ENCODE data around the gene GPR17.

Gene GPR17

GRCh38 chr2:127614731-127615130 lies 31.2 kb upstream of the GPR17 start:
- no peak for DNase-seq (ENCODE audit: low read depth)

- no peak for DNase-seq (ENCODE audit: low read depth)
Measured at GRCh38 chr2:127615511-127616166, 30.3 kb upstream of the GPR17 start.

DNA sequence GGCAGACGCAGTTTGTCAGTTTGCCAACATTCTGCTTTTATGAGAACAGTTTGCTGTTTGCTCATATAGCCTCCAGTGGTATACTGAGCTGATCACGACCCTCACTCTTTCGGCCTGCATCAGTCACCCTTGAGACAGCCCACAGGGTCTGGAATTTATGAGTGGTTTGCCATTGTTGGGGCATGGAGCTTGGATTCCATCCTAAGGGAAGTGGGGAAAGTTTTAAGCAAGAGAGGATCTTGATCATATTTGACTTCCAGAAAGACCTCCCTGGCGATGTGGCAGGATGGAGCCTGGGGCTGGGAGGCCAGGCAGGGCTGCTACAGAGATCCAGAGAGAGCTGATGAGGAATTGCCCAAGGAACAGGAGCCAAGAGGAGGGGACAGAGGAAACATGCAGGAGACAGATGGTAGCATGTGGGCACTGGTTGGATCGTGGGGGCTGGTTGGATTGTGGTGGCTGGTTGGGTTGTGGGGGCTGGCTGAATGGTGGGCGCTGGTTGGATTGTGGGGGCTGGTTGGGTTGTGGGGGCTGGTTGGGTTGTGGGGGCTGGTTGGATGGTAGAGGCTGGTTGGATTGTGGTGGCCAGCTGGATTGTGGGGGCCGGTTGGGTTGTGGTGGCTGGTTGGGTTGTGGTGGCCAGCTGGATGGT lies 27.3 kb upstream of the GPR17 start:
- DNase-seq (ENCODE audit: low read depth) = no peak

DNA sequence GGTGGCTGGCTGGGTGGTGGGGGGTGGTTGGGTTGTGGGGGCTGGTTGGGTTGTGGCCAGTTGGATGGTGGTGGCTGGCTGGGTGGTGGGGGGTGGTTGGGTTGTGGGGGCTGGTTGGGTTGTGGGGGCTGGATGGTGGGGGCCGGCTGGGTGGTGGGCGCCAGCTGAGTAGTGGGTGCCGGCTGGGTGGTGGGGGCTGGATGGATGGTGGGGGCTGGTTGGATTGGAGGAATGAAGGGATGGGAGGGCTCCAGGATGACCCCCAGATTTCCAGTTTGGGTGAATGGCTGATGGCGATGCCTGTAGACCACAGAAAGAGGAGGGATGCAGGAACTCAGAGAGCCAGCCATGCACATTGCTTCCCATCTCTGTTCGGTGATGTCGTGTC lies 26.8 kb upstream of the GPR17 start:
- DNase-seq (ENCODE audit: low read depth) = no peak

DNA sequence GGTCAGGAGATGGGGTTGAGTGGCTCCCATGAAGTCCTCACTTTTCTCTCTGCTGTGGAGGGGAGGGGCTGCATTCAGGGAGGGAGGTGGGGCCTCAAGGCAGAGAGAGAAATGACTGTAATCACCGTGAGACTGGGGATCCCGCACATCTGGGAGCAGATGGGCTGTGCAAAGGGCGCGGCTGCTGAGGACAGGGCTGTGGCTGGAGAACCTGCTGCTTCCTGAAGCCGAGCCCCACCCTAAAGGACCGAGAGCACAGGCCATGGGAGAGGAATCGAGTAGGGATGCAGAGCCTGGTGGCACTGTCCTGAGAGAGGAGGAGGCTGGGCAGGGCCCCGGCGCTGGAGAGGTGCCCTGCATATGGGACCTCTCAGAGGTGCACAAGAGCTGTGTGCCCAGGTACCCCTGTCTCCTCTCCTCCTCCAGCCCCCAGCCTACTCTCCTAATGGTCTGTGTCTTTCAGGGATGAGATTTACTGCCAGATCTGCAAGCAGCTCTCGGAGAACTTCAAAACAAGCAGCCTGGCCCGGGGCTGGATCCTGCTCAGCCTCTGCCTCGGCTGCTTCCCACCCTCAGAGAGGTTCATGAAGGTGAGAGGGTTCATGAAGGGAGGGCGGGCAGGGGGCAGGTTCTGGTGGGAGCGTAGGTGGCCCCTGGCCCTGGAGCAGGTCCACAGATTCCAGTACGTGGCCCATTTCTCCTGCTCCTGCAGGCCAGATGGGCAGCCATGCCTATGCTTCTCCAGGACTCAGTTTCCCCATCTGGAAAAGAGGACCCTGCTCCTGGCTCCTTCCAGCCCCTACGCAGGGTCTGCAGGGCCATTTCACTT lies 25.9 kb upstream of the GPR17 start:
- no peak for DNase-seq (ENCODE audit: low read depth)

DNA sequence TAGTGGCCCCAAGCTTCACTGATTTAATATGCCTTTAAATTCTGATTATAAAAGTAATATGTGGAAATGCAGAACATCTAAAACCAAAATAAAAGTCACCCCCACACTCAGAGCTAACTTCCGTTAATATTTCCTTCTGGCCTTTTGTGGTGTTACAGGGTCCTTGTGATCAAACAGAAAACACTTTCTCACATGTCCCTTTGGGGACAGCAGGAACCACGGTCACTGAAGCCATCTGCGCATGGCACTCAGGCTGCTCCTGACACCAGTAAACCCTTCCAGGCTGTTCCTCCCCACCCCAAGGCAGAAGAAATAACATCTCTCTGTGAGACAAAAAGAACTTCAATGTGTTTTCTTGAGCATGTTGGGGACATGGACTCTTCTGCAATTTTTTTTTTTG lies 25.1 kb upstream of the GPR17 start:
- DNase-seq (ENCODE audit: low read depth) = no peak

GRCh38 chr2:127621981-127622431 lies 23.9 kb upstream of the GPR17 start:
- no peak for DNase-seq (ENCODE audit: low read depth)

DNA sequence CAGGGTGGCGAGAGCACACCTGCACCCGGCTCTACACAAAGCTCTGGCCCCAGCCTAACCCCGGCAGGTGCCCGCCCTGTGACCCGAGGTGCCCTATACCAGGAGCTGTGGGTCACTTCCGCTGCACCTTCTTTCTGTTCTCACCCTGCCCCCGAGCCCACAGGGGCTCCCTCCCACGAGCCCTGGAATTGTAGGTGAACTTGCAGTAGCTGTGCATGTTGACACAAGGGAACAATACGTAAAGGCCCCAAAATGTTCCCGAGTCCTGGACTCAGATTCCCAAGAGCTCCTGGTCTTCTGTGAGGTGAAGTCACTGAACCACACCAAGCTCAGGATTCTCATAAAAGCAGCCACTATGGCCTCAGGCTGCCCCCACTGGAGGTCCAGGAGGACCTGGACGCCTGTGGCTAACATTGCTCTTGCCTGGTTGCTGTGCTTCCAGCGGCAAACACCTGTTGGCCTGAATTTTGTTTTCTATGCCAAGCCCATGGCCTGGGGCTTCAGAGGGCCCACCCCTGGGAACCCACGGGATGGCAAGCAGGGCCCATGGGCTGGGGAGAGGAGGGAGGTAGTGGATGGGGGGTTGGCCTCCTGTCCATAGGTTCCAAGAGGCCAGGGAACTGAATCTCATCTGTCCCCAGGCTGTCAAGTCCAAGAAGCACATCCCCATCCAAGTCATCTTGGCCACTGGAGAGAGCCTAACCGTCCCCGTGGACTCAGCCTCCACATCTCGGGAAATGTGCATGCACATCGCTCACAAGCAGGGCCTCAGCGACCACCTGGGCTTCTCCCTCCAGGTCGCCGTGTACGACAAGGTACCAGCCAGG lies 23.2 kb upstream of the GPR17 start:
- no peak for DNase-seq (ENCODE audit: low read depth)

DNA sequence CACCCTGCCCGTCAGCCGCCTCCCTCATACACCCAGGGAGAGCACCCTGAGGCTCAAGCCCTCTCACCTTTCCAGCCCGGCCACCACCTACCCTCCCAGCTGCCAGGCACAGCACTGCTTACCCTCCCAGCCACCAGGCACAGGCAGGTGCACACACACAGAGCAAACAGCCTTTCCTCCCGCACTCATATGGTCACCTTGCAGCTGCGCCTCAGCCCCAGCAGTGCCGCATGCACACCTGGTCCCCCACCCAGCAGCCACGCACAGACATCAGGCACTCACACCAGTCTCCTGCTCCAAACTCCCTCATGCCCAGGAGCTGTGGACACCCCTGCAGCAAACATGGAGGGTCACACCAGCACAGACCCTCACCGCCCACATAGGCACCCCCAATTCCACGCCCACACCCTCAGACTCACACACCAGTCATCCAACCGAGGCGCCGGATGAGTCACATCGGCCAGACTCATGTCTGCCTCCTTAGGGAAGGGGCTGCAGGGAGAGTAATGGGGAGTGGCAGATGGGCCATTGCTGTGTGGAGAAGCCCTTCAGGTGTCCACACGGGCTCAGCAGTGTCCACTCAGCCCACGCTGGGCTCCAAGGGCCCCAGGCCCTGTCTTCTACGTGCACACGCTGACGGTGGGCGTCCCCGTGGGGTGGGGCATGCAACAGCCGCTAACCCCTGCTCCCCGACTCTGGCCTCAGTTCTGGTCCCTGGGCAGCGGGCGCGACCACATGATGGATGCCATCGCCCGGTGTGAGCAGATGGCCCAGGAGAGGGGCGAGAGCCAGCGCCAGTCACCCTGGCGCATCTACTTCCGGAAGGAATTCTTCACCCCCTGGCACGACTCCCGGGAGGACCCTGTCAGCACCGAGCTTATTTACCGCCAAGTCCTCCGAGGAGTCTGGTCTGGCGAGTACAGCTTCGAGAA lies 22.3 kb upstream of the GPR17 start:
- DNase-seq (ENCODE audit: low read depth) = no peak

- DNase-seq (ENCODE audit: low read depth) = no peak
Measured at GRCh38 chr2:127624320-127624755, 21.6 kb upstream of the GPR17 start.

DNA sequence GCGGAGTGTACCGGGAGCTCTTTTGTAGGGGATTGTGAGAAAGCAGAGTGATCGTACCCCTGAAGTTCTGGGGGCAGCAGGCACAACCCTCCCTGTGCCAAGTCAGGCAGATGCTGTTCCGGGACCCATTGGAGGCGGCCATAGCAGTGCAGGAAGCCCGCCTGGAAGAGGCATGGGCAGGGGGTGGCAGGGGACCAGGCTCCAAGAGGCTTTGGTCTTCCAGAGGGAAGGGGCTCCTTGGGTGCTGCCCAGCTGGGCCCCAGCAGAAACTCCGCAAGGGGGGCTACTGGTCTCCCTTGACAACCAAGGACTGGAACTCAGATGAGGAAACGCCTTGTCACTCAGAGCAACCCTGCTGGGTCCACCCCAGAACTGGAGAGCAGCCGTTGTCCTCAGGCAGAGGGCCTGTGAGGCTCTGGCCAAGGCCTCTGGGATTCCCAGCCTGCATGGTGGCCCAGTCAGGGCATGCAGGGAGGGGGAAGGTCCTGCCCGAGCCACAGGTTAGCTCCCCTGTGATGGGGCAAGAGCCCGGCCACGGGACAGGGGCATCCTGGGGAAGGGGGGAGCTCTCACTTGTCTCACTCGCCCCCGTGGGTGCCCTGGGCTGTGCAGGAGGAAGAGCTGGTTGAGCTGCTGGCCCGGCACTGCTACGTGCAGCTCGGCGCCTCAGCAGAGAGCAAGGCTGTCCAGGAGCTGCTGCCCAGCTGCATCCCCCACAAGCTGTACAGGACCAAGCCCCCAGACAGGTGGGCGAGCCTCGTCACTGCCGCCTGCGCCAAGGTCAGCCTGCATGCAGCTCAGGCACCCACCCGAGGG lies 21.0 kb upstream of the GPR17 start:
- no peak for DNase-seq (ENCODE audit: low read depth)

DNA sequence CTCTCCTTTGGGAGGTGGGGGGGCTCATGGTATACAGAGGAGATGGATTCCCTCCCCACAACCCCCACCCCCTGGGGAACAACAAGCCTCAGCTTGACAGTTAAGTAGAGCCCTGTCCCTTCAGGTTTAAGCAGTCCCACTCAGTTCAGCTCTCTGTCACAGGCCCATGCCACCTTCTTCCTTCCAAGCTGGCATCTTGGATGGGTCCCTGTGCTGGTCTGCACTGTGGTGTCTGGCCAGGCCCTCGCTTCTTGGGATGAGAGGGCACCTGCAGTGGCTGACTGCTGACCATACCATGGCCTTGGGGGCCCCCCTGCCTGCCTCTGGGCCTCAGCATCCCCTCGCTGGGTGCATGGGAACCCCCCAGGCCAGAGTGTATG lies 20.4 kb upstream of the GPR17 start:
- DNase-seq (ENCODE audit: low read depth) = no peak

DNA sequence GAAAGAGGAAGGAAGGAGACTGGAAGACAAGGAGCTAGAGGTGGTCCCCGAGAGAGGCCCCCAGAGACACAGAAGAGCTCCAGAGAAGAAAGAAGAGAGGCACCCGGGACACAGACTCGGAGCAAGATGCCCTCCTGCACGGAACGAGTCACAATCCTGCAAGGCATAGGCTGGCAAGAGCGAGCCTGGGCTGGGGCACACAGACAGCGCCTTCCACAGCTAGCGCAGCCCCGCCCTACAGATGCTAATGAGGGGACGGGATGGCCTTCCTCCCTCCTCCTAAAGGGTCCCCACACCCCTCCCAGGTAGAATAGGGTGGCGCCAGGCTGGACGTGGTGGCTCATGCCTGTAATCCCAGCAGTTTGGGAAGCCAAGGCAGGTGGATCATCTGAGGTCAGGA lies 19.8 kb upstream of the GPR17 start:
- DNase-seq (ENCODE audit: low read depth) = no peak

GRCh38 chr2:127626917-127627739 lies 18.8 kb upstream of the GPR17 start:
- DNase-seq (ENCODE audit: low read depth) = no peak

GRCh38 chr2:127627740-127628571 lies 18.0 kb upstream of the GPR17 start:
- DNase-seq (ENCODE audit: low read depth) = no peak

GRCh38 chr2:127628767-127629614 lies 17.0 kb upstream of the GPR17 start:
- no peak for DNase-seq (ENCODE audit: low read depth)

DNA sequence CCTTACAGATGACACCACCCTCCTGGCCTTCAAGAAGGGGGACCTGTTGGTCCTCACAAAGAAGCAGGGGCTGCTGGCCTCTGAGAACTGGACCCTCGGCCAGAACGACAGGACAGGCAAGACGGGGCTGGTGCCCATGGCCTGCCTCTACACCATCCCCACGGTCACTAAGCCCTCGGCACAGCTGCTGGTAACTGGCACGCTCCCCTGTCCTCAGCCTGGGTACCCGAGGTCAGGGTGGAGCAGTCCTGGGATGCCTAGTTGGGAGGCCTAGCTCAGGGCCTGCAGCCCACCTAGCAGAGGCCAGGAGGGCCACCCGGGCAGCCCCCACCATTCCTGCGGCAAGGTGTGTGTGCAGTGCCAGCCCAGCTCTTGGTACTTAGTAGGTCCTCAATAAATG lies 16.3 kb upstream of the GPR17 start:
- DNase-seq (ENCODE audit: low read depth) = no peak

Measured in CMK (cell line).